Measurements from ENCODE around the gene MLLT1. TPM values are rescaled to one million over a fixed set of nuclear protein-coding genes. Genes with fewer than 3 reads are reported as not detected.

MLLT1 gene
- total RNA-seq, 1 donor from 2014 or later: 61.9 TPM

DNA sequence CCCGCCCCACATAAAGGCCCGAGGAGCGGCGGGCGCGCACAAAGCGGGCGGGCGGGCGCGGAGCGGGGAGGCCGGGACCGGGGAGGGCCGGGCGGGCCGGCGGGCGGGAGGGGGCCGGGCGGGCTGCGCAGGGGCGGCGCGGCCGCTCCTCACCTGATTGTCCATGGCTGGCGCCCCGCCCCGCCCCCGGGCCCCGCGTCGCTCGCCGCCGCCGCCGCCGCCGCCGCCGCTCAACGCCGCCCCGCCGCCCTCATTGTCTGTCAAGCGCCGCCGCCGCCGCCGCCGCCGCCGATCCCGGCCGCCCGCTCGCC is 200 bp downstream of the MLLT1 start:
- peaks cover 44% of the 10 kb centered on the region for H3K4me1 ChIP-seq
- peak overlapping the region; percentile 84 for H3K4me3 ChIP-seq
- no peak for DNase-seq
- H3K36me3 ChIP-seq: peaks cover 6% of the 10 kb centered on the region
- H3K27me3 ChIP-seq (ENCODE audit: low read depth): no peaks in the 10 kb centered on the region
- TF ChIP-seq, protein P1, sequence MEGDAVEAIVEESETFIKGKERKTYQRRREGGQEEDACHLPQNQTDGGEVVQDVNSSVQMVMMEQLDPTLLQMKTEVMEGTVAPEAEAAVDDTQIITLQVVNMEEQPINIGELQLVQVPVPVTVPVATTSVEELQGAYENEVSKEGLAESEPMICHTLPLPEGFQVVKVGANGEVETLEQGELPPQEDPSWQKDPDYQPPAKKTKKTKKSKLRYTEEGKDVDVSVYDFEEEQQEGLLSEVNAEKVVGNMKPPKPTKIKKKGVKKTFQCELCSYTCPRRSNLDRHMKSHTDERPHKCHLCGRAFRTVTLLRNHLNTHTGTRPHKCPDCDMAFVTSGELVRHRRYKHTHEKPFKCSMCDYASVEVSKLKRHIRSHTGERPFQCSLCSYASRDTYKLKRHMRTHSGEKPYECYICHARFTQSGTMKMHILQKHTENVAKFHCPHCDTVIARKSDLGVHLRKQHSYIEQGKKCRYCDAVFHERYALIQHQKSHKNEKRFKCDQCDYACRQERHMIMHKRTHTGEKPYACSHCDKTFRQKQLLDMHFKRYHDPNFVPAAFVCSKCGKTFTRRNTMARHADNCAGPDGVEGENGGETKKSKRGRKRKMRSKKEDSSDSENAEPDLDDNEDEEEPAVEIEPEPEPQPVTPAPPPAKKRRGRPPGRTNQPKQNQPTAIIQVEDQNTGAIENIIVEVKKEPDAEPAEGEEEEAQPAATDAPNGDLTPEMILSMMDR (IDR thresholded peaks at IDR 0.05): no peak
- ATAC-seq: peak in 1 of 2 donors; percentile 4
- intact Hi-C loops (cut with DNase I): no loop called here
- peak overlapping the region; percentile 81 for H3K27ac ChIP-seq
- no peaks in the 10 kb centered on the region for H3K9me3 ChIP-seq

DNA sequence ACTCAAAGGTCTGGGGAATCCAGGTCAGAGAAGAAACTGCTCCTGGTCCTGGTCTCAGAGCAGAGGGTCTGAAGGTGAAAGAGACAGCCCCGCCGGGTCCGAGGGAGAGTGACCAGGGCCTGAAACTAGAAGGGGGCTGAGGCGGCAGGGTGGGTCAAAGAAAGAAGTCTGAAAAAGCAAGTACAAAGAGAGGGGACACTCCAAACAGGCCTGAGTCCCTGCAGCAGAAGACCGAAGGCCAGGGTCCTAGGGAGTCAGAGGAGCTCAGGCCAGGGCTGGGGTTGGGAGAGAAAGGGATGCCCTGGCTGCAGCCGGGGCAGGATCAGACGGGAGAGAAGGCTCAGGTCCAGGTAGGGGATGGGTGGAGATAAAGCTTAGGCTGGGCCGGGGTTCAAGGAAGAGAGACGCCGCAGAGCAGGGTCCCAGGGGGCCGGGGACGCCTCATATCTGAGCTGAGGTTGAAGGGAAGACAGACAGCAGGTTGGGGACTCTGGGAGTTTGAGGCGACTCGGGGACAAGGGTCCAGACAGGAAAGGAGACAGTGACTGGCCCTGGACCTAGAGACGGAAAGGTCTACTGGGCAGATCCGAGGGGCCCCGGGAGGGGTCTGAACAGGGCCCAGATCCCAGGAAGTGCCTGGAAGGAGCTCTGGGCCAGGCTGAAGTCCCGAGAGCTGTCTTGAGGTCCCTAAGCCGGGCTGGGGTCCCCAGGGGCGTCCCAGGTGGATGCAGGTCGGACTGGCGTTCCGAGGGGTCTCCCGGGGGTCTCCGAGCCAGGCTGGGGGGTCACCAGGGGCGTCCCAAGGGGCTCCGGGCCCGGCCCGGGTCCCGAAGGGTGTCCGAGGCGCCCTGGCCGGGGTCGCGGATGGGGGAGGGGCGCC is 795 bp downstream of the MLLT1 start:
- intact Hi-C loops (cut with DNase I): no loop called here
- TF ChIP-seq, protein P1 (IDR thresholded peaks at IDR 0.05): no peak
- peaks cover 6% of the 10 kb centered on the region for H3K36me3 ChIP-seq
- H3K4me3 ChIP-seq: peak overlapping the region; percentile 84
- peaks cover 50% of the 10 kb centered on the region for H3K4me1 ChIP-seq
- no peak for DNase-seq
- no peaks in the 10 kb centered on the region for H3K9me3 ChIP-seq
- no peak for ATAC-seq
- H3K27ac ChIP-seq: peak overlapping the region; percentile 81
- H3K27me3 ChIP-seq (ENCODE audit: low read depth): no peaks in the 10 kb centered on the region

DNA sequence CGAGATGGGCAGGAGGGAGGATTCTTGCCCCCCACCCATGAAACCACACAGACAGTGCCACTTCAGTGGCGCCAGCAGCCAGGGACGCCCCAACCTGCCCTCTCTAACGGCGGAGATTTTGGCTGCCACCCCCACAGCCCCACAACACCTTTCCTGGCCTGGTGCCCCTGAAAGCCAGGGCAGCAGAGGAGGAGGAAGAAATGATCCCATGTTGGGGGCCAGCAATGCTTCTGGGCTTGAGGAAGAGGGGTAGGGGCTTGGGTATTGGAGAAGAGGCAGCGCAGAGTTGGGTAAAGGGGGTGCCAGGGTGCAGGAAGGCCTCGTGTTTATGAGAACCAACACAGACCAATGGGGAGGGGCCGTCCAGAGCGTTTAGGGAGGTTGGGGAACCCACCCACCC is 1.7 kb downstream of the MLLT1 start:
- Histone ChIP-seq H3K27me3 (ENCODE audit: low read depth) (no peaks in the 10 kb centered on the region), H3K4me1 (peaks cover 60% of the 10 kb centered on the region), H3K9me3 (no peaks in the 10 kb centered on the region), H3K36me3 (peaks cover 6% of the 10 kb centered on the region), H3K4me3 (peak overlapping the region; percentile 84), H3K27ac (peak overlapping the region; percentile 36)
- DNase-seq (no peak), ATAC-seq (no peak)
- TF ChIP-seq, protein P1 (IDR thresholded peaks at IDR 0.05): no peak
- intact Hi-C loops (cut with DNase I): no loop called here

DNA sequence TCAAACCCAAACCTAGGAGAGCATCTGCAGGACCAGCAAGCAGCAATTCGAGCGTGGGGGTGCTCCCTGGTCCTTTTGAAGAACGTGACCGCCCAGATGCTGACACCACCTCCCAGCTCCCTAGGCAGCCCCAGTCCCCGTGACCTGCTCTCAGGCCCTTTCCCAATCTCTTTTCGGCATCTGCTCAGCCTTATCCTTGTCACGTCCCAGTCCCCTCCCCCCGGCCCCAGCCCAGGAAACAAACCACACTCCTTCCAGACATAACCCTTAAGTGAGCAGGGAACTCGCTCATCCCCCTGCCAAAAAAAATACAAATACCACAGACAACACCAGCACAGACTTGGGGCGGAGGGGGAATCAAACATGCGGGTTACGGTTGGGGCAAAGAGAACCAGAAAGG is 3.3 kb downstream of the MLLT1 start:
- no peak for DNase-seq
- intact Hi-C loops (cut with DNase I): no loop called here
- H3K9me3 ChIP-seq: no peaks in the 10 kb centered on the region
- peaks cover 76% of the 10 kb centered on the region for H3K4me1 ChIP-seq
- H3K36me3 ChIP-seq: peaks cover 6% of the 10 kb centered on the region
- H3K4me3 ChIP-seq: peak overlapping the region; percentile 6
- ATAC-seq: no peak
- no peaks in the 10 kb centered on the region for H3K27me3 ChIP-seq (ENCODE audit: low read depth)
- peak overlapping the region; percentile 89 for H3K27ac ChIP-seq
- TF ChIP-seq, protein P1 (IDR thresholded peaks at IDR 0.05): no peak

DNA sequence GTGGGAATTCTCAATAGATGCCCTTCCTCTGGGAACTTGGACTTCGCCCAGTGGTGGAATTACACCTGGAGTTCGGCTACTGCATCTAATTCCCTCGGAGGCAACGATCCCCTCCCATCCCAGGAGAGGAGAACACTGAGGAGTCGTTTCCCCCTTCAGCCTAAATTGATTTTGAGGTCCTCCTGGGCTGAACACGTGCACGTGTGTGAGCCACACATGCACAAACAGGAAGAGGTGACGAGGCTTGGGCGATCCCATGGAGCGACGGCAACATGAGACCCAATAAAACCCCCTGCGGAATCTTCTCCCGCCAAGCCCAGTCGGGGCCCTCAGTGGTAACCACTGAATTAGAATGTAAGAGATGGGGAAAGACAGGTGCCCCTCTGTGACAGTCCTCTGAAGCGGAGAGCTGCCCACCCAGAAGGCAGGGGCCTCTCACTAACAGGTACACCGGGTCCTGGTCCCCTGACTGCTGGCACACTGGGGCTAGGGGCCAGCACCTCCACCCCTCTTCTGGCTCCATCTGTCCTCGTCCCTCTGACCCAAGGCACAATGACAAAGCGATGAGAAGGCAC is 4.5 kb downstream of the MLLT1 start:
- no peak for DNase-seq
- TF ChIP-seq, protein P1 (IDR thresholded peaks at IDR 0.05): no peak
- peak overlapping the region; percentile 89 for H3K27ac ChIP-seq
- H3K4me3 ChIP-seq: no peak overlapping the region
- H3K27me3 ChIP-seq (ENCODE audit: low read depth): no peaks in the 10 kb centered on the region
- H3K4me1 ChIP-seq: peaks cover 87% of the 10 kb centered on the region
- peaks cover 10% of the 10 kb centered on the region for H3K36me3 ChIP-seq
- intact Hi-C loops (cut with DNase I): no loop called here
- no peak for ATAC-seq
- no peaks in the 10 kb centered on the region for H3K9me3 ChIP-seq

All from lower lobe of right lung (tissue), 2 donors.